Lung (tissue), 12 donors: ENCODE results near the gene SYNPR. TPM values are rescaled to one million over a fixed set of nuclear protein-coding genes. Genes with fewer than 3 reads are reported as not detected.

Experiments used
- ATAC-seq: fragments of 200-7000 bp; cut with Tn5 transposase; one replicate; pipeline ENCODE4 v1.9.1; 2020; ENCODE audit warnings: moderate number of reproducible peaks; ENCODE audit not compliant: insufficient read depth, low FRiP score
- DNase-seq, 3 donors: peaks; one replicate each; pipeline ENCODE4 v3.0.0-alpha.2; 2013 to 2017
- H3K27ac ChIP-seq, 2 donors: one replicate each; pipeline ENCODE4 v1.5.1; 2013; ENCODE audit warnings: mild to moderate bottlenecking in 2 of 2, moderate library complexity in 2 of 2, control low read depth in 1 of 2, inconsistent platforms in 1 of 2, low read depth in 1 of 2, low read length in 1 of 2
- H3K27me3 ChIP-seq, 3 donors: one replicate each; pipeline ENCODE4 v1.5.1; 2013; ENCODE audit warnings: low read length in 2 of 3; ENCODE audit not compliant: control insufficient read depth in 3 of 3, insufficient read depth in 3 of 3
- H3K36me3 ChIP-seq, 4 donors: one replicate each; pipeline ENCODE4 v1.5.1; 2013; ENCODE audit warnings: low read length in 4 of 4, mild to moderate bottlenecking in 1 of 4, moderate library complexity in 1 of 4; ENCODE audit not compliant: control insufficient read depth in 4 of 4, insufficient read depth in 4 of 4
- H3K4me1 ChIP-seq, 5 donors: one replicate each; pipeline ENCODE4 v1.5.1; 2013; ENCODE audit warnings: low read length in 5 of 5, mild to moderate bottlenecking in 2 of 5, moderate library complexity in 1 of 5; ENCODE audit not compliant: control insufficient read depth in 5 of 5, insufficient read depth in 5 of 5
- H3K4me3 ChIP-seq: one replicate; pipeline ENCODE4 v1.5.1; 2013; ENCODE audit warnings: mild to moderate bottlenecking, control low read depth, moderate library complexity
- H3K9ac ChIP-seq, 2 donors: one replicate each; pipeline ENCODE4 v1.5.1; 2013; ENCODE audit warnings: low read length in 2 of 2, control low read depth in 1 of 2; ENCODE audit not compliant: insufficient read depth in 1 of 2
- H3K9me3 ChIP-seq, 4 donors: one replicate each; pipeline ENCODE4 v1.5.1; 2013; ENCODE audit warnings: low read length in 3 of 4, mild to moderate bottlenecking in 1 of 4, moderate library complexity in 1 of 4; ENCODE audit not compliant: control insufficient read depth in 4 of 4, insufficient read depth in 3 of 4
- CTCF ChIP-seq: IDR thresholded peaks from 2 replicates; pipeline ENCODE4 v1.5.1; 2012; ENCODE audit warnings: mild to moderate bottlenecking; ENCODE audit errors: control extremely low read depth, extremely low read depth
- WGBS, 2 donors: extraction: QIAGEN DNeasy Blood & Tissue Kit; methylation state at CpG; one replicate each; pipeline ENCODE4 v1.1.7; 2013; 5-methylcytosine and 5-hydroxymethylcytosine counted together
- polyA plus RNA-seq, 2 donors: library from polyadenylated mRNA; stranded (reverse); fragments of 200-250 nt; gene quantifications; one replicate each; pipeline ENCODE4 v1.2.1, GENCODE V29; 2013
- total RNA-seq, 2 donors: library from RNA; depleted of rRNA in 1 of 2; stranded (reverse); fragments of >200 nt in 1 of 2; gene quantifications; one replicate each; pipeline ENCODE4 v1.2.1, GENCODE V29; 2014 to 2021
- donor health status: control.
- donor health status: control.
- donor health status: Bipolar disorder and iron deficiency.
- donor health status: healthy.
- donor health status: DM: yes; HTN: yes; CAD: no.

Gene SYNPR
- total and polyA plus RNA-seq, 4 donors = 0.43 TPM; not detected in 3

GRCh38 chr3:63477494-63478129 is 199.5 kb downstream of the SYNPR start:
- H3K9ac ChIP-seq = no peak overlapping the region
- ATAC-seq = no peak
- H3K4me1 ChIP-seq = peaks cover 0 to 5% (median 0%) of the 10 kb centered on the region in 5 donors
- no peak for DNase-seq
- H3K27ac ChIP-seq = no peak overlapping the region
- H3K4me3 ChIP-seq = no peak overlapping the region
- H3K27me3 ChIP-seq = no peaks in the 10 kb centered on the region
- H3K36me3 ChIP-seq = no peaks in the 10 kb centered on the region
- TF ChIP-seq CTCF = no peak
- WGBS, 2 donors = 80 to 83% methylated on average over 8 of the region's 8 CpGs
- peaks cover 0 to 2% (median 0%) of the 10 kb centered on the region in 4 donors for H3K9me3 ChIP-seq

- ATAC-seq = no peak
- DNase-seq = peak in 1 of 3 donors; percentile 24
Measured at GRCh38 chr3:63478990-63479660, 201.0 kb downstream of the SYNPR start.

GRCh38 chr3:63479661-63480035 is 201.5 kb downstream of the SYNPR start:
- 52 to 76% methylated on average over 2 of the region's 2 CpGs for WGBS, 2 donors

More at GRCh38 chr3:63478990-63479660, 201.0 kb downstream of the SYNPR start:
- peaks cover 0 to 2% (median 0%) of the 10 kb centered on the region in 4 donors for H3K9me3 ChIP-seq
- H3K4me3 ChIP-seq = no peak overlapping the region
- 60 to 84% methylated on average over 6 of the region's 6 CpGs for WGBS, 2 donors
- H3K27ac ChIP-seq = no peak overlapping the region
- no peaks in the 10 kb centered on the region for H3K36me3 ChIP-seq
- no peak overlapping the region for H3K9ac ChIP-seq
- TF ChIP-seq CTCF = no peak
- peaks cover 0 to 5% (median 0%) of the 10 kb centered on the region in 5 donors for H3K4me1 ChIP-seq
- H3K27me3 ChIP-seq = no peaks in the 10 kb centered on the region

More at GRCh38 chr3:63479661-63480035, 201.5 kb downstream of the SYNPR start:
- Histone ChIP-seq H3K4me1 (peaks cover 0 to 5% (median 0%) of the 10 kb centered on the region in 5 donors), H3K9me3 (peaks cover 0 to 2% (median 0%) of the 10 kb centered on the region in 4 donors), H3K4me3 (no peak overlapping the region), H3K27ac (no peak overlapping the region), H3K27me3 (no peaks in the 10 kb centered on the region), H3K9ac (no peak overlapping the region), H3K36me3 (no peaks in the 10 kb centered on the region)
- ATAC-seq (peak; percentile 46), DNase-seq (peak in 1 of 3 donors; percentile 7)
- TF ChIP-seq CTCF = no peak
